GM23338 (cell line): ENCODE data around the gene EXOSC1. TPM values are rescaled to one million over a fixed set of nuclear protein-coding genes. Genes with fewer than 3 reads are reported as not detected.

Experiments
- ATAC-seq: fragments of 200-7000 bp; cut with Tn5 transposase; 3 replicates; pipeline ENCODE4 v1.9.1; 2020
- DNase-seq: peaks from one replicate; pipeline ENCODE4 v3.0.0-alpha.2; 2015; ENCODE audit warnings: low spot score
- H2AFZ ChIP-seq: fragments of 200-600 bp; sonication (generic); 2 replicates; pipeline ENCODE4 v1.8.0; 2016; ENCODE audit warnings: antibody characterized with exemption, mild to moderate bottlenecking, moderate library complexity
- H3F3A ChIP-seq: fragments of 200-600 bp; sonication (generic); replicated peaks from 2 replicates; pipeline ENCODE4 v1.8.0; 2017; ENCODE audit warnings: antibody characterized with exemption, mixed run types, low read depth
- H3K27ac ChIP-seq: fragments of 200-600 bp; sonication (generic); 2 replicates; pipeline ENCODE4 v1.6.1; 2016; ENCODE audit warnings: low read depth
- H3K27me3 ChIP-seq: fragments of 200-600 bp; sonication (generic); 2 replicates; pipeline ENCODE4 v1.8.0; 2016; ENCODE audit warnings: mild to moderate bottlenecking, mixed run types, moderate library complexity; ENCODE audit not compliant: insufficient read depth
- H3K36me3 ChIP-seq: fragments of 200-600 bp; sonication (generic); 2 replicates; pipeline ENCODE4 v1.8.0; 2016; ENCODE audit warnings: mild to moderate bottlenecking; ENCODE audit not compliant: insufficient read depth
- H3K4me1 ChIP-seq: fragments of 200-600 bp; sonication (generic); 2 replicates; pipeline ENCODE4 v1.8.0; 2016; ENCODE audit warnings: mild to moderate bottlenecking, moderate library complexity; ENCODE audit not compliant: insufficient read depth
- H3K4me2 ChIP-seq: fragments of 200-600 bp; sonication (generic); 2 replicates; pipeline ENCODE4 v1.7.1; 2017; ENCODE audit warnings: mixed run types
- H3K4me3 ChIP-seq: fragments of 200-600 bp; sonication (generic); 2 replicates; pipeline ENCODE4 v1.6.1; 2016; ENCODE audit warnings: mixed run types
- H3K79me2 ChIP-seq: fragments of 200-600 bp; sonication (generic); replicated peaks from 2 replicates; pipeline ENCODE4 v1.8.0; 2017; ENCODE audit warnings: mild to moderate bottlenecking; ENCODE audit not compliant: insufficient read depth
- H3K9me2 ChIP-seq: fragments of 200-600 bp; sonication (generic); 2 replicates; pipeline ENCODE4 v1.8.0; 2017; ENCODE audit not compliant: insufficient read depth
- H4K20me1 ChIP-seq: fragments of 200-600 bp; sonication (generic); replicated peaks from 2 replicates; pipeline ENCODE4 v1.8.0; 2017; ENCODE audit warnings: mild to moderate bottlenecking; ENCODE audit not compliant: insufficient read depth
- H3K27ac Mint-ChIP-seq: 2 replicates; pipeline ENCODE4 v1.8.0; 2020; ENCODE audit warnings: inconsistent platforms, mild to moderate bottlenecking, moderate library complexity, mixed read lengths
- H3K27me3 Mint-ChIP-seq: 3 replicates; pipeline ENCODE4 v1.8.0; 2022; ENCODE audit warnings: low read depth, mild to moderate bottlenecking, moderate library complexity, mixed read lengths, inconsistent platforms; ENCODE audit not compliant: insufficient read depth, poor library complexity
- H3K36me3 Mint-ChIP-seq: 3 replicates; pipeline ENCODE4 v1.8.0; 2021; ENCODE audit warnings: low read depth, mild to moderate bottlenecking, inconsistent platforms, moderate library complexity, mixed read lengths
- H3K4me1 Mint-ChIP-seq: 3 replicates; pipeline ENCODE4 v1.8.0; 2020; ENCODE audit warnings: mild to moderate bottlenecking, inconsistent platforms, mixed read lengths
- H3K4me3 Mint-ChIP-seq: 3 replicates; pipeline ENCODE4 v1.8.0; 2021; ENCODE audit warnings: moderate library complexity, mild to moderate bottlenecking, inconsistent platforms, mixed read lengths
- H3K9me3 Mint-ChIP-seq: 3 replicates; pipeline ENCODE4 v1.8.0; 2020; ENCODE audit warnings: moderate library complexity, mild to moderate bottlenecking, inconsistent platforms, mixed read lengths
- CREB1 ChIP-seq: fragments of 250-450 bp; sonication (Bioruptor Pico); IDR thresholded peaks from 2 replicates; pipeline ENCODE4 v1.5.0; 2020; ENCODE audit warnings: low read depth, mild to moderate bottlenecking, moderate library complexity
- CTCF ChIP-seq, 2 experiments: fragments of 200-600 bp in 1 of 2; sonication (generic) in 1 of 2; conservative IDR thresholded peaks; 2 replicates each; pipeline versions ENCODE4 v1.5.1 to v1.6.1; 2016 to 2017; ENCODE audit warnings: antibody characterized with exemption in 2 of 2, low read depth in 2 of 2, mild to moderate bottlenecking in 2 of 2, moderate library complexity in 1 of 2
- ETS1 ChIP-seq: IDR thresholded peaks from 2 replicates; pipeline ENCODE4 v1.6.1; 2016; ENCODE audit warnings: antibody characterized with exemption
- EZH2 ChIP-seq: fragments of 200-600 bp; sonication (generic); IDR thresholded peaks from one replicate; pipeline ENCODE4 v1.8.0; 2017; ENCODE audit warnings: antibody characterized with exemption, mild to moderate bottlenecking, low read depth; ENCODE audit not compliant: unreplicated experiment
- EZH2phosphoT487 ChIP-seq: fragments of 200-600 bp; sonication (generic); IDR thresholded peaks from one replicate; pipeline ENCODE4 v1.8.1; 2018; ENCODE audit warnings: antibody characterized with exemption; ENCODE audit not compliant: unreplicated experiment
- JUNB ChIP-seq: IDR thresholded peaks from one replicate; pipeline ENCODE4 v1.6.1; 2016; ENCODE audit warnings: antibody characterized with exemption; ENCODE audit not compliant: unreplicated experiment
- NANOG ChIP-seq: IDR thresholded peaks from 2 replicates; pipeline ENCODE4 v1.6.1; 2016; ENCODE audit warnings: antibody characterized with exemption, borderline replicate concordance
- POLR2AphosphoS5 ChIP-seq: IDR thresholded peaks from 2 replicates; pipeline ENCODE4 v1.6.1; 2016; ENCODE audit warnings: antibody characterized with exemption, low read depth
- REST ChIP-seq: IDR thresholded peaks from one replicate; pipeline ENCODE4 v1.6.1; 2018; ENCODE audit warnings: antibody characterized with exemption; ENCODE audit not compliant: unreplicated experiment
- STAT1 ChIP-seq: IDR thresholded peaks from one replicate; pipeline ENCODE4 v1.6.1; 2016; ENCODE audit warnings: antibody characterized with exemption; ENCODE audit not compliant: unreplicated experiment
- ZNF114 ChIP-seq: fragments of 250-450 bp; sonication (Bioruptor Pico); IDR thresholded peaks from 2 replicates; pipeline ENCODE4 v1.5.0; 2020; ENCODE audit warnings: mild to moderate bottlenecking, moderate library complexity
- ZNF331 ChIP-seq: fragments of 250-450 bp; sonication (Bioruptor Pico); IDR thresholded peaks from 2 replicates; pipeline ENCODE4 v1.5.0; 2020; ENCODE audit warnings: low read depth, mild to moderate bottlenecking, moderate library complexity
- ZNF462 ChIP-seq: fragments of 250-450 bp; sonication (Bioruptor Pico); IDR thresholded peaks from 2 replicates; pipeline ENCODE4 v1.5.0; 2020; ENCODE audit warnings: mild to moderate bottlenecking, moderate library complexity
- polyA plus RNA-seq: library from polyadenylated mRNA; unstranded; fragments of >200 nt; fragmentation: Nextera tagmentation; extraction: Ambion mirVana; gene quantifications from 2 replicates; pipeline ENCODE4 v1.2.1, GENCODE V29; 2016
- total RNA-seq: library from RNA; depleted of rRNA; stranded (reverse); fragments of >200 nt; shearing (Covaris generic); gene quantifications from 2 replicates; pipeline ENCODE4 v1.2.3, GENCODE V29; 2014

Gene EXOSC1
- total and polyA plus RNA-seq, 2 experiments from 2014 or later = 63.6 to 131 TPM

GRCh38 chr10:97450828-97451227, 5.0 kb upstream of the EXOSC1 start:
- no peak for ATAC-seq
- DNase-seq = no peak
- H3K27me3 Mint-ChIP-seq = peaks cover 11% of the 10 kb centered on the region
- Histone ChIP-seq H2AFZ (no peak overlapping the region), H3K4me1 (peaks cover 11% of the 10 kb centered on the region), H3K9me2 (no peaks in the 10 kb centered on the region), H3K36me3 (peaks cover 12% of the 10 kb centered on the region; the same call in 1 of the 2 replicates), H3K79me2 (peaks cover 56% of the 10 kb centered on the region), H3F3A (0 out of 2 replicates have a peak, but pooled peaks cover 7% of the 10 kb centered on the region), H3K4me2 (no peak overlapping the region), H3K27ac (no peak overlapping the region), H4K20me1 (peaks cover 32% of the 10 kb centered on the region), H3K27me3 (no peaks in the 10 kb centered on the region), H3K4me3 (no peak overlapping the region)
- H3K4me3 Mint-ChIP-seq = no peak overlapping the region
- TF ChIP-seq ZNF462 (CRISPR knock-in tag) (no peak), CREB1 (CRISPR knock-in tag) (no peak), ZNF114 (CRISPR knock-in tag) (no peak), CTCF (conservative IDR thresholded peaks at IDR 0.05; ENCODE audit: low read depth in 2 of 2) (no peak), NANOG (no peak), EZH2phosphoT487 (no peak), EZH2 (no peak), REST (no peak), ZNF331 (CRISPR knock-in tag) (no peak), POLR2AphosphoS5 (no peak), ETS1 (no peak), STAT1 (no peak), JUNB (no peak)
- peaks cover 8% of the 10 kb centered on the region for H3K4me1 Mint-ChIP-seq
- no peaks in the 10 kb centered on the region for H3K9me3 Mint-ChIP-seq
- peaks cover 38% of the 10 kb centered on the region for H3K36me3 Mint-ChIP-seq
- H3K27ac Mint-ChIP-seq = no peak overlapping the region
